Astrocyte of the spinal cord (primary cell): Measurements from ENCODE around the gene OR51I1.

Source experiments
- DNase-seq: peaks from one replicate; pipeline ENCODE4 v3.0.0; 2011; ENCODE audit warnings: low read depth, low spot score
- H3K4me3 ChIP-seq: 2 replicates; pipeline ENCODE4 v1.5.1; 2011; ENCODE audit warnings: low read depth, mild to moderate bottlenecking, low read length, moderate library complexity
- CTCF ChIP-seq: IDR thresholded peaks from 2 replicates; pipeline ENCODE4 v1.5.1; 2012; ENCODE audit warnings: low read depth, mild to moderate bottlenecking, low read length, inconsistent platforms
- in situ Hi-C: cut with HindIII; loops from 2 replicates; pipeline ENCODE4 v1.10.0; 2017; ENCODE audit warnings: low sequenced_read_pairs

Gene OR51I1

DNA sequence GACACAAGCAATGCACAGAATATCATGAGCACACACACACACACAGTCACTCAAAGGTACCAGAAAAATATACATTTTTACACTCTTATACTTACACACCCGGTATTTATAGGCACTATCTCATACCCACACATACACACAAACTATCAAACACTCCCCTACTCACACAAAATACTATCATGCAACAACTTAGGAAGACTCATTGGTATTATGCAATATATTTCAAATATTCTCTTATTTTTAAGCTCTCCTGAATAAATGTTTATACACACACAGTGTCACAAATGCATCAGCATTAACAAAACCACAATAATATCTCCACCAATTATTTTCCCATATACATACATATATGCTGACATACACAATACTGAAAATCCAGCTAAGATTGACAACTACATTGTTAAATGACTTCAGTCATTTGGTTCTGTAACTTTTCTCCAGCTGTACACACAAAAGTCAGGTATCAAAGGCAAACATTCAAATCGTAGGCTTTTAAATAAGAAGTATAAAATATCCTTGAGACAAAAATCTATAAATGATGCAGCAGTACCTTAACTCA lies 2.6 kb upstream of the OR51I1 start:
- no peak for TF ChIP-seq CTCF
- H3K4me3 ChIP-seq, result no peak overlapping the region
- in situ Hi-C loops, result no loop called here
- no peak for DNase-seq

- no peak overlapping the region for H3K4me3 ChIP-seq
- in situ Hi-C loops, result no loop called here
- no peak for TF ChIP-seq CTCF
- DNase-seq, result no peak
Observed at GRCh38 chr11:5423131-5423530, 18.2 kb downstream of the OR51I1 start.

- no peak for DNase-seq
Observed at GRCh38 chr11:5421811-5422210, 19.5 kb downstream of the OR51I1 start, which contains the start of gene OR51Q1. Gene OR51Q1 (plus strand): TSS chr11:5422111. CDS start chr11:5422201, 90 bp downstream.

DNA sequence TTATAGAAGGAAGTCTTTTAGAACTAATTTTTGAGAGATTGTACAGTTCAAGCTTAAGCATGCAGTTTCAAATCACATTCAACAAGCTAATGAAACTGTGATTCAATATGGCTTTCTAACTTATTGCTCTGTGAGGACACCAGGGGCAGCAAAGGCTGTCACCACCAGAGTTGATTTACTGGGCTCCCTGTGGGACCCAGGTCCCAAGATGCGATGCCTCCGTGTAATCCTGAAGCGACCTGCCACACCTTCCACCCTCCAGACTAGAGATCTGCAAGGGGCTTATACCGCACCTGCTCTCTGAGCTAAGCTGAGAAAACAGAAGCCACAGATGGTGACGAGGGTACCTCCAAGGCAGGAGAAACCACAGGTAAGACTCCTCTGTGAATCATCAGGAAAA lies 20.3 kb downstream of the OR51I1 start:
- DNase-seq, result no peak
- no peak overlapping the region for H3K4me3 ChIP-seq
- TF ChIP-seq CTCF, result no peak
- in situ Hi-C loops, result no loop called here

More at GRCh38 chr11:5421811-5422210, 19.5 kb downstream of the OR51I1 start, which contains the start of gene OR51Q1:
- no peak within 1 kb of the TSS for H3K4me3 ChIP-seq
- in situ Hi-C loops, result no loop called here
- TF ChIP-seq CTCF, result no peak

DNA sequence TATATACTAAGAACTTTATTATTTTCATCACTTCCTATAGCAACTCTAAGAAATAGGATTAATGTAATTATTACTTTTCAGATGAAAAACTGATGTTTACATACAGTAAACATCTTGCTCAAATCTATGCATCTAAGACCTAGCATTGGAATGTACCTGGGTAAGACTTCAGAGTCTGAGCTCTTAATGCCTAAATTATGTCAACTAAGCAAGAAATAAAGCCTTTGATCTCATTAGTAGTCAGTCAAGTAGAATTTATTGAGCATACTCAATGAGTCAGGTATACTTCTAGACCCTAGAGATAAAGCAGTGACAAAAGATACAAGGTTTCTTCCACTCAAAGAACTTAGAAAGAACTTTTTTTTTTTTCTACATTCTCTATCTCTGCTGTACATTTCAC lies 36.1 kb downstream of the OR51I1 start:
- in situ Hi-C loops, result no loop called here
- DNase-seq, result no peak

DNA sequence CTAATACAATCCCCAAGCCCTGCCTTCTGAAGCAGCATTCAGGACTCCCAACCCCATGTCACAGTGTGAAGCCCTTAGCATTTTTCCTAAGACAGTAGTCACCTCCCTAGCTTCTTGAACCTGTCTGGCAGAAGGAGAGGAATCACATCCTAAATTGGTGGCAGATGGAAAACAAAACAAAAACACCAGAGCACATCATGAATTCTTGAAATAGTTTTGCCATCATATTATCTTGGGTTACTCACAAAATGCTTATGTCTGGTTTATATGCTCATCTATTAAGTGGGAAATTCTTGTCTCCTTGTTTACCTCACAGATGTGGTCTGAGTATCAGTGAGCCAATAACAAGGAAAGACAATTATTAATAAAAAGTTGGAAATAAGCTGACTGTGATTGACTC lies 42.4 kb downstream of the OR51I1 start:
- no peak overlapping the region for H3K4me3 ChIP-seq
- in situ Hi-C loops, result no loop called here
- no peak for DNase-seq
- no peak for TF ChIP-seq CTCF

More for the DNA sequence above, 36.1 kb downstream of the OR51I1 start:
- TF ChIP-seq CTCF, result no peak
- H3K4me3 ChIP-seq, result no peak overlapping the region
